Left forelimb (tissue), 1 donor: Measurements from ENCODE around the gene CD33.
"Not testable (repeated sequence)": the region's sequence is repeated elsewhere in the genome, so short reads cannot be mapped to it uniquely, and the experiment has no call there.

Source experiments
- DNase-seq: peaks from one replicate; pipeline ENCODE4 v3.0.0-alpha.2; 2018; ENCODE audit warnings: low spot score

The CD33 gene

DNA sequence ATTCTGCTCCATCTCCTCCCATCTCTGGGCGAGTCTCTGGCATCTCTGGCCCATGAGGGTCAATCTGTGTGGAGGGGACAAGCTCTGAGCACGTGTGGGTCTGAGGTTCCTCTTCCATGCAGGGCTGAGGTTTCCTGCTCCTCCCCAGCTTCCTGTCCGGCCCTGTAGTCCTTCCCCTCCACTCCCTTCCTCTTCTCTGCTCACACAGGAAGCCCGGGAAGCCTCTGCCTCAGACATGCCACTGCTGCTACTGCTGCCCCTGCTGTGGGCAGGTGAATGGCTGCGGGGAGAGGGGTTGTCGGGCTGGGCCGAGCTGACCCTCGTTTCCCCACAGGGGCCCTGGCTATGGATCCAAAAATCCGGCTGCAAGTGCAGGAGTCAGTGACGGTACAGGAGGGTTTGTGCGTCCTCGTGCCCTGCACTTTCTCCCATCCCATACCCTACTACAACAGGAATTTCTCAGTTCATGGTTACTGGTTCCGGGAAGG is 14.0 kb upstream of the CD33 start:
- DNase-seq = not testable (repeated sequence)

DNA sequence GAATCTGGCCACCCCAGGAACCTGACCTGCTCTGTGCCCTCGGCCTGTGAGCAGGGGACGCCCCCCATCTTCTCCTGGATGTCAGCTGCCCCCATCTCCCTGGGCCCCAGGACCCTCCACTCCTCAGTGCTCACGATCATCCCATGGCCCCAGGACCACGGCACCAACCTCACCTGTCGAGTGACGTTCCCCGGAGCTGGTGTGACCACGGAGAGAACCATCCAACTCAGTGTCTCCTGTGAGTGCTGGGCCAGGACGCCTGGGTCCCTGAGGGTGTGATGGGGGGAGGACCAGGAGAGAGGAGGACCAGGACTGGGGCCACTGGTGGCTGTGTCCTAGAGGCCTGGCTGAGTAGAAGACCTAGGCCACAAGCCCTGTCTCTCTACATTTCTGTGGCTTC is 13.0 kb upstream of the CD33 start:
- DNase-seq = no peak

DNA sequence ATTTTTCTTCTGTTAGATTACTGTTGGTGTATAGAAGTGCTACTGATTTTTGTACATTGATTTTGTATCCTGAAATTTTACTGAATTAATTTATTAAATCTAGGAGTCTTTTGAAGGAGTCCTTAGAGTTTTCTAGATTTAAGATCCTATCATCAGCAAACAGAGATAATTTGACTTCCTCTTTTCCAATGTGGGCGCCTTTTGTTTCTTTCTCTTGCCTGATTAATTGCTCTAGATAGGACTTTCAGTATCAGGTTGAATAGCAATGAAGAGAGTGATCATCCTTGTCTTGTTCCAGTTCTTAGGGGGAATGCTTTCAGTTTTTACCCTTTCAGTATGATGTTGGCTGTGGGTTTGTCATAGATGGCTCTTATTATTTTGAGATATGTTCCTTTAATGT is 5.6 kb upstream of the CD33 start:
- no peak for DNase-seq

DNA sequence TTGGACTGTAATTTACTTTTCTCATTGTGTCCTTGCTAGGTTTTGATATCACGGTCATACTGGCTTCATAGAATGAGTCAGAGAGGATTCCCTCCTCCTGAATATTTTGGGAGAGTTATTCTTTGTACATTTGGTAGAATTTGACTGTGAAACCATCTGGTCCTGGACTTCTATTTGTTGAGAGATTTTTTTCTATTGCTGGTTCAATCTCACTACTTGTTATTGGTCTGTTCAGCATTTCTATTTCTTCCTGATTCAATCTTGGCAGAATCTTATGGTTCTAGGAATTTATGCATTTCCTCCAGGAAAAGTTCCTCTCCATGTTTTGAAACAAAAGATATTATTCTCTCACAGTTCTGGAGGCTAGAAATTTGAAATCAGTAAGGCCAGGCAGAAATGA is 4.9 kb upstream of the CD33 start:
- DNase-seq = no peak

GRCh38 chr19:51220996-51221395 is 3.9 kb upstream of the CD33 start:
- no peak for DNase-seq

- no peak for DNase-seq
Observed at GRCh38 chr19:51224163-51224641, 678 bp upstream of the CD33 start.

DNA sequence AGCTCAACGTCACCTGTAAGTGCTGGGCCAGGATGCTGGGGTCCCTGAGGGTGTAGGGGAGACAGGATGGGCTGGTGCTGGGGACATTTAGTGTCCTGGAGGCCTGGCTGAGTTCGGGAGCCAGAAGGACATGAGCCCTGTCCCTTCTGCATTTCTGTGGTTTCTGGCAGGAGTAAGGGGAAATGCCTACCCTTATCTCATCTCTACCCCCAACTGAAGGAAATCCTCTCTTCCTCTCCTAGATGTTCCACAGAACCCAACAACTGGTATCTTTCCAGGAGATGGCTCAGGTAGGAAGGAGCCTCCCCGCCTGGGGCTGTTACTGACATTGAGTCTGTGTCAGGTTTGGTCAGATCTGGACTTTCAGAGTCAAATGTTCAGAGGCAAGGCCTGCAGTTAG is 1.2 kb downstream of the CD33 start:
- no peak for DNase-seq

- DNase-seq = no peak
Observed at GRCh38 chr19:51227326-51227725, 2.4 kb downstream of the CD33 start.

- no peak for DNase-seq
Observed at GRCh38 chr19:51227966-51228365, 3.1 kb downstream of the CD33 start.

DNA sequence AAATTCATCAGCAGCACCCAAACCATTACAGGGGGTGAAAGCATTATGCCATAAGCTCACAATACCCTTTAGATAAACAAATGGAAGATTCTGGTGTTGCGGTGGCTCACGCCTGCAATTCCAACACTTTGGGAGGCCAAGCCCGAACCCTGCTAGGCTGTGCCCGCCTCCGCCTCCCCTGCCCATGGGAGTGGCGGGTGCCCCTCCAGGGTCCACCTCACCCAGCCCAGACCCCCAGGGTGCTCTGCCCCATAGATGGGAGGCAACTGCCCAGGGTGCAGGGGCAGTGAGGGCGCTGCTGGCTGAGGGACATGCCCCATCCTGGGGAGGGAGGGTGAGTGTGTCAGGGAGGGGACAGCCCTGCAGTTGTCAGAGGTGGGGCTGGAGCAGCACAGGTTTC is 16.0 kb downstream of the CD33 start:
- no peak for DNase-seq

DNA sequence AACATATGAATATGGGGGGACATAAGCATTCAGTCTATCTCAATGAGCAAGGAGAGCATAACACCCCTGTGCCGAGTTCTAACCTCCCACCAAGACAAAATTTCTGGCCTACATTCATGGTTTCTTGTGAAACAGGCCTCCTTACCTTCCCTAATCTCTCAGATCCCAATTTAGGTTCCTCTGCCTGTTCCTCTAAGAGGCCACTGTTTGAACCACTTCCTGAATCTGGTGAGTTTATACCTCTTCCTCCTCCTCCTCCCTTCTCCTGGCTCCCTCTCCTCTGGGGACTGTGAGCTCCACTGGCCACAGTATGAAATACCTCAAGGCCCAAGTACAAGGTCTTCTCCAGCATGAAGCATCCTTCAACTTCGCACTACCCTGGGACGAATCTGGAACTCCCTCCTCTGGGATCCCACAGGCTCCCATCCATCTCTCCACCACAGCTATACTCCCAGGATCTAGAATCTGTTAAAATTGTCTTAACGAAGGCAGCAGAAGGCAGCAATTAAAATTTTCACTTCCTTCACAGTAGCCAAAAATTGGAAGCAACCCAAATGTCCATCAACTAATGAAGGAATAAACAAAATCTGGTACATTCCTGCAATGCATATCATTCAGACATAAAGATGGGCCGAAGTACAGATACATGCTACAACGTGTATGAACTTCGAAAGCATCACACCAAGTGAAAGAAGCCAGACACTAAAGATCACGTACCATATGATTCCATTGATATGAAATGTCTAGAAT is 18.2 kb downstream of the CD33 start:
- no peak for DNase-seq

DNA sequence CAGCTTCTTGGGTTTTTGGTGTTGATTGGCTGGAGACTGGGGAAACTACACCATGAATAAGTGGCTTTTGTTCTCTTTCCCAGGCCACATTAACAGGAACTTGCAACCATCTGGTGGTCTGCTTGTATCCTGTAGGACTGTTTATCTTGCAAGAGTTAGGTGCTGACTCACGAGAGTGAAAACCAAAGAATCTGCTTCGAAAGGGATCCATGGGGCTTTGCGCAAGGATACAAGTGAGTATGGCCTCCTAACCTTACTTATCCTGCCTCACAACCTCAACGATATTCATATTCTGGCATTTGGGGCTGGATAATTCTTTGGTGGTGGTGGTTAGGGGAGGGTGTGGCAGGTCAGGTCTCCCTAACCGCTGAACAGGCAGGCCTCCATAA is 21.3 kb downstream of the CD33 start:
- no peak for DNase-seq

GRCh38 chr19:51247972-51248590 is 23.2 kb downstream of the CD33 start:
- DNase-seq = no peak

DNA sequence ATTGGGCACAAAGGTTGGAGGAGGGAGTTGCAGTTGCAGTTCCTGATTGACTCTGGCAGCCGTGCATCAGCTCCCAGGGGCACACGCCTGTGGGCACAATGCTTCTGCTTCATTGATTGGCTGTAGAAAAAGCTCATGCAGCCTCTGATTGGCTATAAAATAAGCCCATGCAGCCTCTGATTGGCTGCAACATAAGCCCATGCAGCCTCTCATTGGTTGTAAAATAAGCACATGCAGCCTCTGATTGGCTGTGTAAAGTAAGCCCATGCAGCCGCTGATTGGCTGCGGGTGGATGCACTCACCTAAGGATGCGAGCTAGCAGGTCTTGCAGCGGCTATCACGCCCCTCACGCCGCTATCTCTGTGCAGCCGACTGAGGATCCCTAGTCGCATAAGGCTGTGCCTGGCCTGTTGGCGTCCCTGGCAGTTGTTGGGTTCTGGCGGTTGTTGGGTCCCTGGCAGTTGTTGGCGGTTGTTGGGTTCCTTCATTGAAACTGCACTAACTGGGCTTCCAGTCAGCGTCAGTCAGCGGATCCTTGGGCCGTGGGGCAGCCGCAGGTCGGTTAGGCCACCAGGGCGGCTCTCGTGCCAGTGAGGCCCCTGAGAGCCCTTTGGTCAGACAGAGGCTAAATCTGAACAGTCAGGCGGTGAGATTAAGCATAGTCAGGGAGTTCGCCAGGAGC is 26.0 kb downstream of the CD33 start, which contains the start of gene SIGLECL1:
TSS of gene SIGLECL1 (plus strand) at position 295 of the 682 bp plus-strand sequence. CDS start 12,993 bp downstream, outside the sequence.
- no peak for DNase-seq

GRCh38 chr19:51251468-51251820 is 26.6 kb downstream of the CD33 start:
- DNase-seq = no peak

DNA sequence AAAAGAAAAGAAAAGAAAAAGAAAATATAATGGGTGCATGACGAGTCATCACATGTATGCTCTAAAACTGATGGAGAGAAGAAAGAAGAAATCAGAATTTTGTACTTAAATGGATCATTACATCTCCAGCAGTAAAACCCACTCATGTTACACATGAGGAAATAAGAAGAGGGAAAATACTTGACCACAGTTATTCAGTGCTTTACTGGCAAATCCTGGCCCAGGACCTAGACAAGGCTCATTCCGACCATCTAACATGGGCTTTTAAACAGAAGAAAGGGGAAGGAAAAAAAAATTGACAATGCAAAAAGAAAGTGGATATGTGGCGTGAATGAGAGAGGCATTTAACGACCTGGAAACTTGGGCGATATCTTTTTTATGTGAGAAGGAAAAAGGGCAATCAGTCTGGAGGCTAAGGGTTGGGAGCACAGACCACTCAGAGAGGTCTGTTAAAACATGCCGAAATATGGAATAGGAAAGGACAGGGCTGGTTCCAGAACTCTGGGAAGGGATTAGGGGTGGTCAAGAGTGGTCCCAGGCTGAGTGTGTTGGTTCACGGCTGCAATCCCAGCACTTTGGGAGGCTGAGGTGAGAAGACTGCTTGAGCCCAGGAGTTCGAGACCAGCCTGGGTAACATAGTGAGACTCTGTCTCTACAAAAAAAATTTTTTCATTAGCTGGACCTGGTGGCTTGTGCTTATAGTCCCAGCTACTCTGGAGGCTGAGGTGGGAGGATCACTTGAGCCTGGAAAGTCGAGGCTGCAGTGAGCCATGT is 27.6 kb downstream of the CD33 start:
- DNase-seq = no peak

DNA sequence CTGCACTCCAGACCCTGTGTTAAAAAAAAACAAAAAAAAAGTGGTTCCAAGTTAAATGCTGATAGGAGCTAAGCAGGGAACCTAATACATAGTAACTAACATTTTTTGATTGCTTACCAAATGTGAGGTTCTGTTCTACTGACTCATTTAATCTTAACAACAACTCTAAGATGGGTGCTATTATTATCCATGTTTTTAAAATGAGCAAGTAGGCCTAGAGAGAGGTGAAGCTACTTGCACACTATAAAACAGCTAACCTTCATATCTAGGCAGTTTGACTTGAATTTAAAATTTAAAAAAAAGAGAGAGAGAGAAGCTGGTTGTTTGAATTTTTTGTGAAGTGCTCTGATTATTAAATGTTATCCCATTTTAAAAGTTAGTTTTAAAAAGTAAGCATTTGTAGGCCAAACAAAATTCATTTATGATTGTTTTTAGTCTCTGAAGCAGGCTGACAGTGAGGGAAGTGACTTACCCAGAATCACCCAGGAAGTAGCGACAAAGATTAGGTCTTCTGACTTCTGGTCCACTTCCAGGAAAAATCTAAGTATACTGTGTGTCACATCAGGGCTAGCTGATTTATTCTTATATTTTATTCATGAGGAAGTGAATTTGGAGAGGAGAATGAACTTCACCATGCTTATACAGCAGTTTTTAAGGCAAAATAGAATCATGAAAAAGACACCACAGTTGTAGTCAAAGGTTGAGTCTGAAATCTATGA is 28.4 kb downstream of the CD33 start:
- DNase-seq = no peak

DNA sequence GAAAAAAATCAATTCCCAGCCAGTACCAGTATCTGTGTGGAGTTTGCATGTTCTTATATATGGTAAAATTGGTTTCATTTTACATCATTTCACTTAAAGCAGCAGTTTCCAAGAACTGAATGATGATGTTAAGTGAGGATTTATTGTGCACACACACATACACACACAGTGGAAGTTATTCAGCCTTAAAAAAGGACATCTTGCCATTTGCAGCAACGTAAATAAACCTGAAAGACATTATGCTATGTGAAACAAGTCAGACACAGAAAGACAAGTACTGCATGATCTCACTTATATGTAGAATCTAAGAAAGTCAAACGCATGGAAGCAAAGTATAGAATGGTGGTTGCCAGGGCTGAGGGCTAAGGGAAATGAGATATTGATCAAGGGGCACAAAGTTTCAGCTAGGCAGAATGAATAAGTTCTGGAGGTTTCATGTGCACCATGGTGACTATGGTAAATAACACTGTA is 31.3 kb downstream of the CD33 start:
- DNase-seq = no peak

GRCh38 chr19:51257471-51257870 is 32.6 kb downstream of the CD33 start:
- DNase-seq = no peak

DNA sequence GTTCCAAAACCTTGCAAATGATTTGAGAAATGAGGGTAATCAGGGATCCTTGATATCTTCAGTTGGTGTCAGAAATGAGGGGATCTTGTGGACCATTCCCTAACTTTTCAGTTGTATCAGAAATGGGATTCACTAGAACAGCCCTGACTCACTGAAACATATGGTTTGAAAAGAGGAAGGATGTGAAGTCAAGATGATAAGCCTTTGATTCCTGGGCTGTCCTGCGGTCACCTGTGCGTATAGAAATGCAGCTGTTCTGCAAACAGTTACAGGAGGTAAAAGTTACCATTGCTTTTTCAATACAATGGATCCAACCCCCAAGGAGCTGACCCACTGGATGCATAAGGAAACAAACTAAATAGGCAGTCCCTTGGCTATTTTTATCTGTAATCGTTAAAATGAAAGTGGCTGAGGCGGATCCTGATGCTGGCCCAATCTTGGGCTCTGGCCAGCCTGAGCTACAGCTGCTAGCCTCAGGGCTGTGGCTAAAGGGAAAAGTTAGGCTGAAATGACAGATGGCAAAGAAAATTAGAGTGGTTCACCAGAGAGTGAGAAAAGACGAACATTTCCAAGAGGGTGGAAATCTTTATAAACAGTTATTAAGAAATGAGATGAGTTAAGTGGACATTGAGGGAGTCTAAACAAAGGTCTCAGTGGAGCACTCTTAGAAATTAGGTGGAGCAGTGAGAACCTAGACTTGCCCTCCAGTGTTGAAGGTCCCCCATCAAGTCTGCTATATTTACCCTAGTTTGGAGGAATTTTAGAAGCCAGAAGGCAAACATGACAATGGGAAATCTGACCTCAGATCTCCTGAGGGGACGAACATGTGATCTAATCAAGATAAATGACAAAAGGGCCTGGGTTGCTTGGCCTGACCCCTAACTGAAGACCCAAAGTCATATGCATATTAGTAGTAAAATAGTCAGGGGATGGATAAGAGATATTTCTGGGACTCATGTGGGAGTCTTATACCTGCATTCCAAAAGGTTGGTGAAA is 33.6 kb downstream of the CD33 start:
- DNase-seq = no peak
